PFSK-1 (cell line): ENCODE data around the gene DYNC1H1.

ENCODE experiments used
- FOXP2 ChIP-seq: optimal IDR thresholded peaks from 2 replicates; pipeline ENCODE3; 2011; ENCODE audit warnings: borderline replicate concordance, control low read depth, inconsistent platforms; ENCODE audit not compliant: insufficient read depth; ENCODE audit errors: extremely low read length, extremely low read depth
- POLR2AphosphoS5 ChIP-seq: IDR thresholded peaks from 2 replicates; pipeline ENCODE4 v1.6.1; 2012; ENCODE audit warnings: low read depth, mild to moderate bottlenecking, control low read depth, low read length, moderate library complexity
- SIN3A ChIP-seq: IDR thresholded peaks from 2 replicates; pipeline ENCODE4 v1.6.1; 2012; ENCODE audit warnings: mild to moderate bottlenecking, low read length, moderate library complexity, borderline replicate concordance; ENCODE audit not compliant: insufficient read depth
- TAF1 ChIP-seq: IDR thresholded peaks from 2 replicates; pipeline ENCODE4 v1.6.1; 2012; ENCODE audit warnings: low read length, control low read depth, borderline replicate concordance; ENCODE audit not compliant: insufficient read depth
- TF ChIP-seq, protein P1 (sequence below), 2 experiments: IDR thresholded peaks; 2 replicates each; pipeline versions ENCODE4 v1.6.1 to v1.8.0; 2011 to 2012; ENCODE audit warnings: low read depth in 2 of 2, low read length in 2 of 2, control low read depth in 1 of 2, inconsistent platforms in 1 of 2, mild to moderate bottlenecking in 1 of 2, moderate library complexity in 1 of 2; ENCODE audit not compliant: insufficient read depth in 1 of 2

DNA sequence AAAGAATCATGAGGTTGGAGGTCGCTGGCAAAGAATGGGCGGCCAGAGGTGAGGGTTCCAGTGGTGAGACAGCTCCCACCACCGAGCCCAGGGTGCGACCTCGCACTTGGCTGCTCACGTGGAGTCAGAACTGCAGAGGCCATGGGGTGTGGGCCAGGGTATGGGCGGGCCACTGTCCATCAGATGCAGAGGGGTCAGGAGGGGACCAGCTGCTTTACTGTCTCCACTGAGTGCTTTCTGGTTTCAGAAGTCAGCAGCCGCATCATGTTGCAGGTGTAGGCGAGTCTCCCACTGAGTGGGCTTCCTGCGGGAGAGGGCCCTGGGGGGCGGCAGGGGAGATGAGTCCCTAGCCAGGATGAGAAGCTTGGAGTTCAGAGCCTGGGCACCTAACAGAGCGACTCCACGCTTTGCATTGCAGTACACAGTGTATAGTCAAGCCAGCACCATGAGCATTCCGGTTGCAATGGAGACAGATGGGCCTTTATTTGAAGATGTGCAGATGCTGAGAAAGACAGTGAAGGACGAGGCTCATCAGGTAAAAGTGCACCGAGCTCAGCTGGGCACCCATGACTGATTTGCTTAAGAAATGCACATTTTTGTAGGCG, 46.9 kb upstream of the DYNC1H1 start:
- TF ChIP-seq POLR2AphosphoS5: no peak
- TF ChIP-seq TAF1: no peak
- TF ChIP-seq, protein P1, sequence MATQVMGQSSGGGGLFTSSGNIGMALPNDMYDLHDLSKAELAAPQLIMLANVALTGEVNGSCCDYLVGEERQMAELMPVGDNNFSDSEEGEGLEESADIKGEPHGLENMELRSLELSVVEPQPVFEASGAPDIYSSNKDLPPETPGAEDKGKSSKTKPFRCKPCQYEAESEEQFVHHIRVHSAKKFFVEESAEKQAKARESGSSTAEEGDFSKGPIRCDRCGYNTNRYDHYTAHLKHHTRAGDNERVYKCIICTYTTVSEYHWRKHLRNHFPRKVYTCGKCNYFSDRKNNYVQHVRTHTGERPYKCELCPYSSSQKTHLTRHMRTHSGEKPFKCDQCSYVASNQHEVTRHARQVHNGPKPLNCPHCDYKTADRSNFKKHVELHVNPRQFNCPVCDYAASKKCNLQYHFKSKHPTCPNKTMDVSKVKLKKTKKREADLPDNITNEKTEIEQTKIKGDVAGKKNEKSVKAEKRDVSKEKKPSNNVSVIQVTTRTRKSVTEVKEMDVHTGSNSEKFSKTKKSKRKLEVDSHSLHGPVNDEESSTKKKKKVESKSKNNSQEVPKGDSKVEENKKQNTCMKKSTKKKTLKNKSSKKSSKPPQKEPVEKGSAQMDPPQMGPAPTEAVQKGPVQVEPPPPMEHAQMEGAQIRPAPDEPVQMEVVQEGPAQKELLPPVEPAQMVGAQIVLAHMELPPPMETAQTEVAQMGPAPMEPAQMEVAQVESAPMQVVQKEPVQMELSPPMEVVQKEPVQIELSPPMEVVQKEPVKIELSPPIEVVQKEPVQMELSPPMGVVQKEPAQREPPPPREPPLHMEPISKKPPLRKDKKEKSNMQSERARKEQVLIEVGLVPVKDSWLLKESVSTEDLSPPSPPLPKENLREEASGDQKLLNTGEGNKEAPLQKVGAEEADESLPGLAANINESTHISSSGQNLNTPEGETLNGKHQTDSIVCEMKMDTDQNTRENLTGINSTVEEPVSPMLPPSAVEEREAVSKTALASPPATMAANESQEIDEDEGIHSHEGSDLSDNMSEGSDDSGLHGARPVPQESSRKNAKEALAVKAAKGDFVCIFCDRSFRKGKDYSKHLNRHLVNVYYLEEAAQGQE (IDR thresholded peaks at IDR 0.05; ENCODE audit: insufficient read depth in 1 of 2, low read depth in 2 of 2, low read length in 2 of 2): no peak
- TF ChIP-seq FOXP2: no peak
- TF ChIP-seq SIN3A: no peak
